H9 (cell line): ENCODE results near the gene KRT86. TPM values are rescaled to one million over a fixed set of nuclear protein-coding genes. Genes with fewer than 3 reads are reported as not detected.

Source experiments
- DNase-seq: peaks from one replicate; pipeline ENCODE4 v3.0.0-alpha.2; 2017
- H2AFZ ChIP-seq: one replicate; pipeline ENCODE4 v1.6.1; 2013; ENCODE audit warnings: mild to moderate bottlenecking, low read length, control low read depth, moderate library complexity
- H2AK5ac ChIP-seq: 2 replicates; pipeline ENCODE4 v1.6.1; 2013; ENCODE audit warnings: low read length, control low read depth, mixed read lengths; ENCODE audit not compliant: insufficient read length
- H2BK120ac ChIP-seq: one replicate; pipeline ENCODE4 v1.6.1; 2013; ENCODE audit warnings: low read depth, mild to moderate bottlenecking, low read length, control low read depth, inconsistent platforms; ENCODE audit not compliant: poor library complexity, severe bottlenecking
- H2BK12ac ChIP-seq: 2 replicates; pipeline ENCODE4 v1.6.1; 2013; ENCODE audit warnings: low read length, control low read depth, mixed read lengths, low read depth; ENCODE audit not compliant: insufficient read length
- H2BK15ac ChIP-seq: 2 replicates; pipeline ENCODE4 v1.6.1; 2013; ENCODE audit warnings: low read depth, low read length, control low read depth
- H2BK20ac ChIP-seq: one replicate; pipeline ENCODE4 v1.6.1; 2013; ENCODE audit warnings: low read depth, mild to moderate bottlenecking, low read length, control low read depth, inconsistent platforms; ENCODE audit not compliant: poor library complexity, severe bottlenecking
- H2BK5ac ChIP-seq: 2 replicates; pipeline ENCODE4 v1.6.1; 2013; ENCODE audit warnings: low read length, control low read depth, mixed read lengths; ENCODE audit not compliant: insufficient read length
- H3K14ac ChIP-seq: 2 replicates; pipeline ENCODE4 v1.6.1; 2013; ENCODE audit warnings: low read length, control low read depth; ENCODE audit not compliant: insufficient read depth
- H3K18ac ChIP-seq: 2 replicates; pipeline ENCODE4 v1.6.1; 2013; ENCODE audit warnings: low read depth, mild to moderate bottlenecking, mixed read lengths, low read length, control low read depth; ENCODE audit not compliant: insufficient read length
- H3K23ac ChIP-seq: 2 replicates; pipeline ENCODE4 v1.6.1; 2013; ENCODE audit warnings: low read length, control low read depth, mixed read lengths, low read depth; ENCODE audit not compliant: insufficient read length
- H3K23me2 ChIP-seq: 2 replicates; pipeline ENCODE4 v1.6.1; 2013; ENCODE audit warnings: low read depth, mild to moderate bottlenecking, mixed read lengths, low read length, control low read depth; ENCODE audit not compliant: insufficient read length, poor library complexity, severe bottlenecking
- H3K27ac ChIP-seq: 2 replicates; pipeline ENCODE4 v1.5.1; 2013; ENCODE audit warnings: low read length, control low read depth, mixed read lengths, low read depth; ENCODE audit not compliant: insufficient read length
- H3K27me3 ChIP-seq: 2 replicates; pipeline ENCODE4 v1.6.1; 2013; ENCODE audit warnings: low read length, control low read depth, inconsistent platforms; ENCODE audit not compliant: insufficient read depth
- H3K4ac ChIP-seq: 2 replicates; pipeline ENCODE4 v1.6.1; 2013; ENCODE audit warnings: low read depth, mild to moderate bottlenecking, control low read depth, inconsistent platforms, low read length, moderate library complexity
- H3K4me1 ChIP-seq: 2 replicates; pipeline ENCODE4 v1.6.1; 2013; ENCODE audit warnings: low read length, control low read depth, inconsistent platforms; ENCODE audit not compliant: insufficient read depth
- H3K4me2 ChIP-seq: 2 replicates; pipeline ENCODE4 v1.6.1; 2013; ENCODE audit warnings: low read length, control low read depth, mixed read lengths; ENCODE audit not compliant: insufficient read length, insufficient read depth
- H3K56ac ChIP-seq: 2 replicates; pipeline ENCODE4 v1.6.1; 2013; ENCODE audit warnings: low read depth, mild to moderate bottlenecking, mixed read lengths, low read length, control low read depth; ENCODE audit not compliant: insufficient read length
- H3K79me1 ChIP-seq: 2 replicates; pipeline ENCODE4 v1.6.1; 2013; ENCODE audit warnings: low read depth, mild to moderate bottlenecking, moderate library complexity, low read length, control low read depth, inconsistent platforms; ENCODE audit not compliant: insufficient read depth, poor library complexity, severe bottlenecking
- H3K79me2 ChIP-seq: 2 replicates; pipeline ENCODE4 v1.6.1; 2013; ENCODE audit warnings: low read length, control low read depth, inconsistent platforms; ENCODE audit not compliant: insufficient read depth
- H3K9ac ChIP-seq: 2 replicates; pipeline ENCODE4 v1.6.1; 2013; ENCODE audit warnings: low read length, control low read depth, mixed read lengths; ENCODE audit not compliant: insufficient read length; ENCODE audit errors: extremely low read depth
- H3K9me3 ChIP-seq: one replicate; pipeline ENCODE4 v1.6.1; 2013; ENCODE audit warnings: low read depth, low read length, inconsistent platforms; ENCODE audit not compliant: control insufficient read depth
- H3T11ph ChIP-seq: one replicate; pipeline ENCODE4 v1.6.1; 2013; ENCODE audit warnings: mild to moderate bottlenecking, low read length, control low read depth, inconsistent platforms
- H4K20me1 ChIP-seq: one replicate; pipeline ENCODE4 v1.6.1; 2013; ENCODE audit not compliant: control insufficient read depth, insufficient read length, insufficient read depth
- H4K5ac ChIP-seq: 2 replicates; pipeline ENCODE4 v1.6.1; 2013; ENCODE audit warnings: low read depth, mild to moderate bottlenecking, mixed read lengths, low read length, control low read depth; ENCODE audit not compliant: insufficient read length
- H4K8ac ChIP-seq: replicated peaks from 2 replicates; pipeline ENCODE4 v1.6.1; 2013; ENCODE audit warnings: low read length, control low read depth, mixed read lengths, low read depth; ENCODE audit not compliant: insufficient read length
- H4K91ac ChIP-seq: 2 replicates; pipeline ENCODE4 v1.6.1; 2013; ENCODE audit warnings: low read depth, mild to moderate bottlenecking, moderate library complexity, mixed read lengths, low read length, control low read depth; ENCODE audit not compliant: insufficient read length
- H3K27ac Mint-ChIP-seq, 3 experiments: 2 replicates in 2 of 3; 3 replicates in 1 of 3; pipeline ENCODE4 v1.8.0; 2020 to 2021; ENCODE audit warnings: mixed read lengths in 3 of 3, mild to moderate bottlenecking in 1 of 3, moderate library complexity in 1 of 3
- H3K27me3 Mint-ChIP-seq: 2 replicates; pipeline ENCODE4 v1.8.0; 2021; ENCODE audit warnings: low read depth, mild to moderate bottlenecking, moderate library complexity, mixed read lengths
- H3K36me3 Mint-ChIP-seq, 3 experiments: 2 replicates in 2 of 3; 3 replicates in 1 of 3; pipeline ENCODE4 v1.8.0; 2020 to 2021; ENCODE audit warnings: low read depth in 3 of 3, mixed read lengths in 3 of 3; ENCODE audit not compliant: insufficient read depth in 1 of 3
- H3K4me1 Mint-ChIP-seq, 2 experiments: 2 replicates each; pipeline ENCODE4 v1.8.0; 2020; ENCODE audit warnings: mixed read lengths in 2 of 2
- H3K4me3 Mint-ChIP-seq, 2 experiments: 2 replicates in 1 of 2; 3 replicates in 1 of 2; pipeline ENCODE4 v1.8.0; 2020 to 2021; ENCODE audit warnings: mild to moderate bottlenecking in 2 of 2, mixed read lengths in 2 of 2, moderate library complexity in 1 of 2
- H3K9me3 Mint-ChIP-seq, 2 experiments: 2 replicates in 1 of 2; 3 replicates in 1 of 2; pipeline ENCODE4 v1.8.0; 2020; ENCODE audit warnings: mild to moderate bottlenecking in 2 of 2, mixed read lengths in 2 of 2, moderate library complexity in 1 of 2
- WGBS: extraction: QIAGEN DNeasy Blood & Tissue Kit; methylation state at CpG from one replicate; pipeline ENCODE4 v1.1.7; 2013; ENCODE audit warnings: missing lambda C conversion rate, low lambda C conversion rate, mixed read lengths; ENCODE audit not compliant: insufficient read length; ENCODE audit errors: extremely low coverage; 5-methylcytosine and 5-hydroxymethylcytosine counted together
- total RNA-seq: library from RNA; stranded (reverse); gene quantifications from 2 replicates; pipeline ENCODE4 v1.2.1, GENCODE V29; 2021
- TF ChIP-seq, protein P1 (sequence below): fragments of 200-600 bp; sonication (generic); conservative IDR thresholded peaks from 3 replicates; pipeline ENCODE4 v1.8.0; 2021; ENCODE audit warnings: antibody characterized with exemption, mild to moderate bottlenecking

The KRT86 gene
- total RNA-seq, 1 experiment from 2014 or later, result not detected

DNA sequence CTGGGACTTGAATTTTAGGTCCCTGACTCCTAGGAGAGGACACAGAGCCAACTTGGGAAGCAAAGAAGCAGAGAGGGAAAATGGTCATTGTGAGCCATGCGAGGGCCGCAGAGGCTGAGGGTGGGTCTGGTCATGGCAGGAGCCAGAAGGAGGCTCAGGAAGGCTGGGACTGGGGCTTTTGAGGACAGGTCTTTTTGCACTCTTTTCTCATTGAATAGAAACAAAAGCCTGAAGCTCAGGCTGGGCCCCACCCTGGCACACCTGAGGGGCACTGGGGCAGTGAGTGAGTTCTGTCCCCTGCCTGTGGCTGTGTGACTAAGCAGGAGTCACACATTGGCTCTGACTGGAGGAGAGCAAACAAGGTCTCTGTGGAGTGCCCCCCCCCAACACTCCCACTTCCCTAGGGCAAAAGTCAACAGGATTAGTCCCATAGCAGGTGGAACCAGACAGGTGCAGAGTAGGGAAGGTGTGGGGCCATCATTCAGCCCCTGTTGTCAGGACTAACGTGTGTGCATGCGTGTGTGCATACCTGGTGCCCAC is 38.6 kb upstream of the KRT86 start:
- Histone ChIP-seq H2BK120ac (no peak overlapping the region), H3K4me1 (peaks cover 12% of the 10 kb centered on the region), H3K27ac (no peak overlapping the region), H2BK5ac (no peak overlapping the region), H4K8ac (no peak overlapping the region), H3K23ac (no peak overlapping the region), H2AFZ (no peak overlapping the region), H3K9ac (no peak overlapping the region), H3T11ph (no peak overlapping the region), H4K5ac (no peak overlapping the region), H3K27me3 (peaks cover 8% of the 10 kb centered on the region), H3K18ac (no peak overlapping the region), H2BK12ac (no peak overlapping the region), H3K23me2 (peaks cover 12% of the 10 kb centered on the region), H4K91ac (no peak overlapping the region), H3K14ac (no peak overlapping the region), H2BK15ac (no peak overlapping the region), H3K9me3 (no peaks in the 10 kb centered on the region), H3K4me2 (no peak overlapping the region), H3K4ac (no peak overlapping the region), H3K79me1 (no peaks in the 10 kb centered on the region), H3K79me2 (no peaks in the 10 kb centered on the region), H2AK5ac (no peak overlapping the region), H2BK20ac (no peak overlapping the region), H4K20me1 (no peaks in the 10 kb centered on the region), H3K56ac (no peak overlapping the region)
- peaks cover 64% of the 10 kb centered on the region for H3K27me3 Mint-ChIP-seq
- no peaks in the 10 kb centered on the region; a peak in 1 of 5 replicates for H3K9me3 Mint-ChIP-seq
- no peak overlapping the region for H3K27ac Mint-ChIP-seq
- WGBS, result no CpG with 5 or more reads among the region's 4 CpGs
- TF ChIP-seq, protein P1, sequence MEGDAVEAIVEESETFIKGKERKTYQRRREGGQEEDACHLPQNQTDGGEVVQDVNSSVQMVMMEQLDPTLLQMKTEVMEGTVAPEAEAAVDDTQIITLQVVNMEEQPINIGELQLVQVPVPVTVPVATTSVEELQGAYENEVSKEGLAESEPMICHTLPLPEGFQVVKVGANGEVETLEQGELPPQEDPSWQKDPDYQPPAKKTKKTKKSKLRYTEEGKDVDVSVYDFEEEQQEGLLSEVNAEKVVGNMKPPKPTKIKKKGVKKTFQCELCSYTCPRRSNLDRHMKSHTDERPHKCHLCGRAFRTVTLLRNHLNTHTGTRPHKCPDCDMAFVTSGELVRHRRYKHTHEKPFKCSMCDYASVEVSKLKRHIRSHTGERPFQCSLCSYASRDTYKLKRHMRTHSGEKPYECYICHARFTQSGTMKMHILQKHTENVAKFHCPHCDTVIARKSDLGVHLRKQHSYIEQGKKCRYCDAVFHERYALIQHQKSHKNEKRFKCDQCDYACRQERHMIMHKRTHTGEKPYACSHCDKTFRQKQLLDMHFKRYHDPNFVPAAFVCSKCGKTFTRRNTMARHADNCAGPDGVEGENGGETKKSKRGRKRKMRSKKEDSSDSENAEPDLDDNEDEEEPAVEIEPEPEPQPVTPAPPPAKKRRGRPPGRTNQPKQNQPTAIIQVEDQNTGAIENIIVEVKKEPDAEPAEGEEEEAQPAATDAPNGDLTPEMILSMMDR, result no peak
- no peak overlapping the region for H3K4me3 Mint-ChIP-seq
- peaks cover 2 to 23% (median 3%) of the 10 kb centered on the region in 3 experiments; a peak in 5 of 7 replicates for H3K36me3 Mint-ChIP-seq
- H3K4me1 Mint-ChIP-seq, result peaks cover 62 to 72% of the 10 kb centered on the region in 2 experiments
- no peak for DNase-seq
